ENCODE data around the gene EXOC3L2. TPM values are rescaled to one million over a fixed set of nuclear protein-coding genes. Genes with fewer than 3 reads are reported as not detected.

The EXOC3L2 gene
- total and polyA plus RNA-seq, 2 experiments from 2014 or later: 1.3 TPM; not detected in 1

DNA sequence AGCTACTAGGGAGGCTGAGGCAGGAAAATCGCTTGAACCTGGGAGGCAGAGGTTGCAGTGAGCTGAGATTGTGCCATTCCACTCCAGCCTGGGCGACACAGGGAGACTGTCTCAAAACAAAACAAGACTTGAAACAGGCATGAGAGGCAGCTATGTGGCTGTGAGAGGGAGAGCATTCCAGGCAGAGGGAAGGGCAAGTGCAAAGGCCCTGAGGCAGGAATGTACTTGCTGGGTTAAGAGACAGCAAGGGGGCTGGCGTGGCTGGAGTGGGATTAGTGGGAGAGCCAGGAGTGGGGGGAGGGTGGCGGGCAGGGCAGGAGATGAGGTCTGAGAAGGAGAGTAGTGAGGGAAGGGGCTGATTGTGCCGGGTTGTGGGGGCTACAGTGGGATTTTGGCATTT lies 21.3 kb downstream of the EXOC3L2 start:
- peaks cover 32% of the 10 kb centered on the region for H3K27me3 ChIP-seq
- no peaks in the 10 kb centered on the region for H3K9me2 ChIP-seq (replicated peaks; ENCODE audit: insufficient read depth)
- no peaks in the 10 kb centered on the region for H3K79me2 ChIP-seq
- WGBS (ENCODE audit: low lambda C conversion rate, missing lambda C conversion rate): 83% methylated on average over 4 of the region's 5 CpGs
- no peak for DNase-seq (ENCODE audit: low spot score)
- H3K4me2 ChIP-seq: no peak overlapping the region
- H2AFZ ChIP-seq: no peak overlapping the region
- no peak overlapping the region for H3K4me3 ChIP-seq
- no peaks in the 10 kb centered on the region for H3K36me3 ChIP-seq (replicated peaks; ENCODE audit: insufficient read depth, low read depth)
- no peaks in the 10 kb centered on the region for H3K4me1 ChIP-seq (ENCODE audit: insufficient read depth)
- H4K20me1 ChIP-seq (ENCODE audit: insufficient read depth, poor library complexity, severe bottlenecking): no peaks in the 10 kb centered on the region
- no peak overlapping the region for H3K27ac ChIP-seq
- no peaks in the 10 kb centered on the region for H3K9me3 ChIP-seq (ENCODE audit: low read depth)
- no peak for TF ChIP-seq EZH2phosphoT487 (IDR thresholded peaks at IDR 0.05; ENCODE audit: low read depth, severe bottlenecking, unreplicated experiment)
- TF ChIP-seq, protein P1, sequence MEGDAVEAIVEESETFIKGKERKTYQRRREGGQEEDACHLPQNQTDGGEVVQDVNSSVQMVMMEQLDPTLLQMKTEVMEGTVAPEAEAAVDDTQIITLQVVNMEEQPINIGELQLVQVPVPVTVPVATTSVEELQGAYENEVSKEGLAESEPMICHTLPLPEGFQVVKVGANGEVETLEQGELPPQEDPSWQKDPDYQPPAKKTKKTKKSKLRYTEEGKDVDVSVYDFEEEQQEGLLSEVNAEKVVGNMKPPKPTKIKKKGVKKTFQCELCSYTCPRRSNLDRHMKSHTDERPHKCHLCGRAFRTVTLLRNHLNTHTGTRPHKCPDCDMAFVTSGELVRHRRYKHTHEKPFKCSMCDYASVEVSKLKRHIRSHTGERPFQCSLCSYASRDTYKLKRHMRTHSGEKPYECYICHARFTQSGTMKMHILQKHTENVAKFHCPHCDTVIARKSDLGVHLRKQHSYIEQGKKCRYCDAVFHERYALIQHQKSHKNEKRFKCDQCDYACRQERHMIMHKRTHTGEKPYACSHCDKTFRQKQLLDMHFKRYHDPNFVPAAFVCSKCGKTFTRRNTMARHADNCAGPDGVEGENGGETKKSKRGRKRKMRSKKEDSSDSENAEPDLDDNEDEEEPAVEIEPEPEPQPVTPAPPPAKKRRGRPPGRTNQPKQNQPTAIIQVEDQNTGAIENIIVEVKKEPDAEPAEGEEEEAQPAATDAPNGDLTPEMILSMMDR (IDR thresholded peaks at IDR 0.05; ENCODE audit: poor library complexity): no peak
- no peak for TF ChIP-seq EZH2 (IDR thresholded peaks at IDR 0.05; ENCODE audit: borderline replicate concordance)

DNA sequence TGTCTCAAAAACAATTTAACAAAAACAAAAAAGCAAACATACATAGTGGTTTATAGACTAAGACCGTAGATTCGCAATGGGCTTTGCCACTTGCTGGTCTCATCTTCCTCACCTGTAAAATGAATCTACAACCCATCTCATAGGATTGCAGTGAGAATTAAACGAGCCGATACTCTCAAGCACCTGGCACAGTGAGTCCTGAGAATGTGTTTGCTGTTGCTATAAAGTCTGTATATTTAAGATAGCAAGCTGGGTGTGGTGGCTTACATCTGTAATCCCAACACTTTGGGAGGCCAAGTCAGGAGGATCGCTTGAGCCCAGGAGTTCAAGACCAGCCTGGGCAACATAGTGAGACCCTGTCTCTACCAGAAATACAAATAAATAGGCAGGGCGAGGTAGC lies 22.5 kb downstream of the EXOC3L2 start:
- Histone ChIP-seq H3K4me1 (ENCODE audit: insufficient read depth) (no peaks in the 10 kb centered on the region), H3K27ac (no peak overlapping the region), H3K36me3 (replicated peaks; ENCODE audit: insufficient read depth, low read depth) (no peaks in the 10 kb centered on the region), H3K4me3 (no peak overlapping the region), H3K79me2 (no peaks in the 10 kb centered on the region), H3K9me3 (ENCODE audit: low read depth) (no peaks in the 10 kb centered on the region), H4K20me1 (ENCODE audit: insufficient read depth, poor library complexity, severe bottlenecking) (no peaks in the 10 kb centered on the region), H3K9me2 (replicated peaks; ENCODE audit: insufficient read depth) (no peaks in the 10 kb centered on the region), H2AFZ (no peak overlapping the region), H3K27me3 (peaks cover 44% of the 10 kb centered on the region), H3K4me2 (no peak overlapping the region)
- TF ChIP-seq EZH2phosphoT487 (IDR thresholded peaks at IDR 0.05; ENCODE audit: low read depth, severe bottlenecking, unreplicated experiment) (no peak), EZH2 (IDR thresholded peaks at IDR 0.05; ENCODE audit: borderline replicate concordance) (no peak)
- TF ChIP-seq, protein P1 (IDR thresholded peaks at IDR 0.05; ENCODE audit: poor library complexity): no peak
- DNase-seq (ENCODE audit: low spot score): no peak
- WGBS (ENCODE audit: low lambda C conversion rate, missing lambda C conversion rate): 84% methylated on average over 6 of the region's 6 CpGs

DNA sequence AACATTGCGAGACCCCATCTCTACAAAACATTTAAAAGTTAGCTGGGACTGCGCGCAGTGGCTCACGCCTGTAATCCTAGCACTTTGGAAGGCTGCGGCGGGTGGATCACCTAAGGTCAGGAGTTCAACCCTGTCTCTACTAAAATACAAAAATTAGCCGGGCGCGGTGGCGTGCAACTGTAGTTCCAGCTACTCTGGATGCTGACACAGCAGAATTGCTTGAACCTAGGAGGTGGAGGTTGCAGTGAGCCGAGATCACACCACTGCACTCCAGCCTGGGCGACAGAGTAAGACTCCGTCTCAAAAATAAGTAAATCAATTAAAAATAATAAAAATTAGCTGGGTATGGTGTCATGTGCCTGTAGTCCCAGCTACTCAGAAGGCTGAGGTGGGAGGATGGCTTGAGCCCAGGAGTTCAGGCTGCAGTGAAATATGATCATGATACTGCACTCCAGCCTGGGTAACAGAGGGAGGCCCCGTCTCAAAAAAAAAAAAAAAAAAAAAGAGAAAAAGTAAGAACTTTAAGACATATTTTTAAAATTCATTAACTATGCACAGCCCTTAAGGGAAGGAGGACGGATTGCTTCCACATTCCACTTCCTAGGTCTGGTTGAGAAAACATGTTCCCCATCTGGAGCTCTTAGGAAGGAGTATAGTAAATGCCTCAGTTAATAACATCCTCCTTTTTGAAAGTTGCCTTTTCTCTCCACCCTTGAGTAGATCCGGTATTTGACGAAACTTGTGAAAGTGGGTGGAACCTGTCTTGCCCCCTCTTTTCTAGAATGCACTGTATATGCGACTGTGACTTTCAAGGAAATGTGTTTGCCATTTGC lies 26.1 kb downstream of the EXOC3L2 start:
- peaks cover 80% of the 10 kb centered on the region for H3K27me3 ChIP-seq
- H3K4me1 ChIP-seq (ENCODE audit: insufficient read depth): peaks cover 8% of the 10 kb centered on the region
- no peak for DNase-seq (ENCODE audit: low spot score)
- H3K36me3 ChIP-seq (replicated peaks; ENCODE audit: insufficient read depth, low read depth): no peaks in the 10 kb centered on the region
- no peaks in the 10 kb centered on the region for H4K20me1 ChIP-seq (ENCODE audit: insufficient read depth, poor library complexity, severe bottlenecking)
- no peaks in the 10 kb centered on the region for H3K9me3 ChIP-seq (ENCODE audit: low read depth)
- WGBS (ENCODE audit: low lambda C conversion rate, missing lambda C conversion rate): 78% methylated on average over 18 of the region's 18 CpGs
- H3K79me2 ChIP-seq: no peaks in the 10 kb centered on the region
- H3K4me3 ChIP-seq: no peak overlapping the region
- H2AFZ ChIP-seq: no peak overlapping the region
- TF ChIP-seq EZH2phosphoT487 (IDR thresholded peaks at IDR 0.05; ENCODE audit: low read depth, severe bottlenecking, unreplicated experiment): no peak
- no peak for TF ChIP-seq EZH2 (IDR thresholded peaks at IDR 0.05; ENCODE audit: borderline replicate concordance)
- TF ChIP-seq, protein P1 (IDR thresholded peaks at IDR 0.05; ENCODE audit: poor library complexity): no peak
- H3K27ac ChIP-seq: no peak overlapping the region
- H3K9me2 ChIP-seq (replicated peaks; ENCODE audit: insufficient read depth): no peaks in the 10 kb centered on the region
- H3K4me2 ChIP-seq: no peak overlapping the region

Data from hepatocyte (in vitro differentiated cells).